Endothelial cell of umbilical vein (primary cell): Measurements from ENCODE around the gene TSEN15. TPM values are rescaled to one million over a fixed set of nuclear protein-coding genes. Genes with fewer than 3 reads are reported as not detected.
"Not testable (repeated sequence)": the region's sequence is repeated elsewhere in the genome, so short reads cannot be mapped to it uniquely, and the experiment has no call there.

Experiments
- BruUV-seq: library from RNA; stranded (reverse); fragments of 400-500 nt; replicated peaks from 2 replicates; lab custom pipeline; 2021; lab: Mats Ljungman, UMichigan
- CTCF ChIA-PET: fragments of 300-600, 350-600 bp; sonication (Branson Sonifier 250); formaldehyde crosslinking; loops from one replicate; lab custom pipeline; 2021; ENCODE audit warnings: antibody characterized with exemption, inconsistent platforms; lab: Charles Lee
- POLR2A ChIA-PET: fragments of 300-600, 350-600 bp; sonication (Branson Sonifier 250); formaldehyde crosslinking; loops from one replicate; lab custom pipeline; 2021; ENCODE audit warnings: antibody characterized with exemption, inconsistent platforms; lab: Charles Lee
- DNase-seq: peaks from one replicate; pipeline ENCODE4 v3.0.0-alpha.2; 2011; ENCODE audit warnings: low read depth, low spot score
- FAIRE-seq: peaks from 2 replicates; lab custom pipeline; 2011; peaks lifted over from hg19 to GRCh38; lab: Jason Lieb, UNC
- H2AFZ ChIP-seq: 2 replicates; pipeline ENCODE4 v1.6.0; 2012; ENCODE audit warnings: low read depth, low read length, control low read depth, inconsistent platforms
- H3K27ac ChIP-seq: 2 replicates; pipeline ENCODE4 v1.5.1; 2011; ENCODE audit warnings: low read depth, mild to moderate bottlenecking, control low read depth, low read length, moderate library complexity; ENCODE audit not compliant: insufficient read depth
- H3K27me3 ChIP-seq, 2 experiments: 2 replicates each; pipeline versions ENCODE4 v1.6.0 to v1.6.1; 2011; ENCODE audit warnings: low read length in 2 of 2, mixed read lengths in 1 of 2; ENCODE audit not compliant: control insufficient read depth in 2 of 2, insufficient read depth in 2 of 2
- H3K36me3 ChIP-seq, 2 experiments: 2 replicates in 1 of 2; 3 replicates in 1 of 2; pipeline ENCODE4 v1.5.1; 2011; ENCODE audit warnings: low read length in 2 of 2, mild to moderate bottlenecking in 1 of 2, moderate library complexity in 1 of 2; ENCODE audit not compliant: control insufficient read depth in 2 of 2, insufficient read depth in 2 of 2; ENCODE audit errors: extremely low read depth in 1 of 2
- H3K4me1 ChIP-seq: 3 replicates; pipeline ENCODE4 v1.5.1; 2011; ENCODE audit warnings: mild to moderate bottlenecking, low read length; ENCODE audit not compliant: control insufficient read depth, insufficient read depth; ENCODE audit errors: extremely low read depth
- H3K4me2 ChIP-seq: 2 replicates; pipeline ENCODE4 v1.6.1; 2011; ENCODE audit warnings: low read length, control low read depth, mixed read lengths; ENCODE audit not compliant: insufficient read depth
- H3K4me3 ChIP-seq, 3 experiments: fragments of 200-600 bp in 1 of 3; sonication (generic), shearing (Covaris generic) in 1 of 3; replicated peaks in 1 of 3; 2 replicates each; pipeline ENCODE4 v1.5.1; 2011 to 2016; ENCODE audit warnings: control low read depth in 3 of 3, low read length in 3 of 3, mild to moderate bottlenecking in 2 of 3, inconsistent platforms in 1 of 3, low read depth in 1 of 3, moderate library complexity in 1 of 3; ENCODE audit not compliant: insufficient read depth in 1 of 3
- H3K79me2 ChIP-seq: 2 replicates; pipeline ENCODE4 v1.6.0; 2012; ENCODE audit warnings: low read length, inconsistent platforms; ENCODE audit not compliant: control insufficient read depth, insufficient read depth
- H3K9ac ChIP-seq: replicated peaks from 2 replicates; pipeline ENCODE3; 2011; ENCODE audit warnings: low read length, control low read depth; ENCODE audit not compliant: insufficient read depth; ENCODE audit errors: extremely low read depth
- H3K9me1 ChIP-seq: replicated peaks from 3 replicates; pipeline ENCODE4 v1.6.0; 2011; ENCODE audit warnings: mild to moderate bottlenecking, low read length; ENCODE audit not compliant: control insufficient read depth, insufficient read depth; ENCODE audit errors: extremely low read depth
- H3K9me3 ChIP-seq: replicated peaks from 2 replicates; pipeline ENCODE4 v1.5.1; 2012; ENCODE audit warnings: low read length, inconsistent platforms; ENCODE audit not compliant: control insufficient read depth, insufficient read depth
- H4K20me1 ChIP-seq: replicated peaks from 2 replicates; pipeline ENCODE3; 2011; ENCODE audit warnings: mild to moderate bottlenecking, low read length; ENCODE audit not compliant: control insufficient read depth, insufficient read depth; ENCODE audit errors: extremely low read depth
- CTCF ChIP-seq, 2 donors: IDR thresholded peaks; 1 replicate in 1 of 2; 2 replicates in 1 of 2; pipeline ENCODE4 v1.5.1; 2011; ENCODE audit warnings: low read length in 2 of 2, mild to moderate bottlenecking in 2 of 2, moderate library complexity in 2 of 2, control low read depth in 1 of 2, inconsistent platforms in 1 of 2, low read depth in 1 of 2; ENCODE audit not compliant: insufficient read depth in 1 of 2; ENCODE audit errors: extremely low read depth in 1 of 2
- EZH2 ChIP-seq: IDR thresholded peaks from 2 replicates; pipeline ENCODE4 v1.6.1; 2012; ENCODE audit warnings: borderline replicate concordance, low read depth, mild to moderate bottlenecking, moderate library complexity, low read length, inconsistent platforms; ENCODE audit not compliant: severe bottlenecking
- FOS ChIP-seq: IDR thresholded peaks from 2 replicates; pipeline ENCODE4 v1.6.1; 2011; ENCODE audit warnings: mild to moderate bottlenecking, low read length, moderate library complexity, borderline replicate concordance; ENCODE audit not compliant: insufficient read depth
- GATA2 ChIP-seq: IDR thresholded peaks from 2 replicates; pipeline ENCODE4 v1.7.0; 2011; ENCODE audit warnings: low read depth, mild to moderate bottlenecking, moderate library complexity, mixed read lengths, low read length; ENCODE audit not compliant: insufficient read length, insufficient read depth
- JUN ChIP-seq: IDR thresholded peaks from 2 replicates; pipeline ENCODE4 v1.6.1; 2011; ENCODE audit warnings: borderline replicate concordance, low read depth; ENCODE audit not compliant: insufficient read length, insufficient read depth
- MAX ChIP-seq: IDR thresholded peaks from 2 replicates; pipeline ENCODE4 v1.6.1; 2011; ENCODE audit not compliant: insufficient read depth, insufficient read length
- MYC ChIP-seq: IDR thresholded peaks from one replicate; pipeline ENCODE4 v1.6.1; 2011; ENCODE audit warnings: mild to moderate bottlenecking, low read depth, low read length
- POLR2A ChIP-seq: IDR thresholded peaks from 2 replicates; pipeline ENCODE4 v1.6.1; 2012; ENCODE audit warnings: low read depth, mild to moderate bottlenecking, control low read depth, low read length
- POLR2AphosphoS5 ChIP-seq: IDR thresholded peaks from 2 replicates; pipeline ENCODE4 v1.6.1; 2012; ENCODE audit warnings: low read depth, mild to moderate bottlenecking, control low read depth, low read length, moderate library complexity; ENCODE audit not compliant: insufficient read depth
- dilution Hi-C: fragments of 300-500 bp; cut with MboI; formaldehyde crosslinking; loops from one replicate; pipeline ENCODE4 v1.15.0; 2019; ENCODE audit warnings: low sequenced_read_pairs; ENCODE audit not compliant: extremely low pct_ligation_motif_present
- intact Hi-C: fragments of 100-400 bp; cut with micrococcal nuclease; formaldehyde crosslinking; loops from one replicate; pipeline ENCODE4 v1.10.0; 2022
- polyA plus RNA-seq, 4 experiments: library from polyadenylated mRNA; depleted of rRNA in 3 of 4; stranded (reverse) in 3 of 4; unstranded in 1 of 4; fragments of >200 nt; gene quantifications; 2 replicates each; pipeline versions ENCODE4 v1.2.1 to v1.2.3, GENCODE V29; 2011 to 2012; ENCODE audit warnings: missing spikeins in 1 of 4
- total RNA-seq: library from RNA; stranded (reverse); gene quantifications from 2 replicates; pipeline ENCODE4 v1.2.3, GENCODE V29; 2021

Gene TSEN15
- total and polyA plus RNA-seq, 2 donors (not counting 3 experiments of a cell fraction or from before 2014, with no cell fraction given), result 20.6 to 25.8 TPM

- BruUV-seq, result no TSS peak
- no peaks in the 10 kb centered on the region for H3K9me1 ChIP-seq
- no peak overlapping the region for H3K4me2 ChIP-seq
- no peaks in the 10 kb centered on the region for H3K79me2 ChIP-seq
- no peak overlapping the region for H2AFZ ChIP-seq
- H3K4me1 ChIP-seq, result peaks cover under 1% of the 10 kb centered on the region
- H3K9ac ChIP-seq, result no peak overlapping the region
- dilution Hi-C loops (no loop called here), intact Hi-C loops (no loop called here)
- H3K27ac ChIP-seq, result no peak overlapping the region
- CTCF ChIA-PET, result no interaction called here
- H3K4me3 ChIP-seq, result no peak overlapping the region
- H3K27me3 ChIP-seq, result peaks cover 23 to 44% of the 10 kb centered on the region in 2 experiments
- H3K9me3 ChIP-seq, result no peaks in the 10 kb centered on the region
- no peak for TF ChIP-seq GATA2
- no peak for TF ChIP-seq FOS
- TF ChIP-seq MYC, result no peak
- TF ChIP-seq MAX, result no peak
- no peak for TF ChIP-seq POLR2A
- no peak for TF ChIP-seq EZH2
- no peak for TF ChIP-seq POLR2AphosphoS5
- TF ChIP-seq CTCF (IDR thresholded peaks at IDR 0.05; ENCODE audit: extremely low read depth in 1 of 2, insufficient read depth in 1 of 2, low read depth in 1 of 2, low read length in 2 of 2), result no peak
- TF ChIP-seq JUN, result no peak
- H4K20me1 ChIP-seq, result no peaks in the 10 kb centered on the region
- FAIRE-seq (no peak), DNase-seq (no peak)
- POLR2A ChIA-PET, result no interaction called here
- no peaks in the 10 kb centered on the region for H3K36me3 ChIP-seq
These were observed 9.8 kb upstream of the TSEN15 start for GRCh38 chr1:184041731-184042130.

GRCh38 chr1:184043315-184043714 is 8.2 kb upstream of the TSEN15 start:
- H3K79me2 ChIP-seq, H3K4me1 ChIP-seq, H3K4me3 ChIP-seq, H2AFZ ChIP-seq, H4K20me1 ChIP-seq, DNase-seq, H3K9ac ChIP-seq, H3K9me1 ChIP-seq, POLR2A ChIA-PET, dilution Hi-C loops, H3K36me3 ChIP-seq, BruUV-seq, H3K27ac ChIP-seq, H3K9me3 ChIP-seq, H3K4me2 ChIP-seq, intact Hi-C loops, FAIRE-seq: not testable (repeated sequence)
- CTCF ChIA-PET, result interaction anchor here (1.1 kb wide), 1 partner anchor 47 kb away, joined by 3 read pairs; no protein-coding TSS in a partner anchor
- peaks cover 22 to 43% of the 10 kb centered on the region in 2 experiments for H3K27me3 ChIP-seq
